ENCODE data around the gene PAPPA2. TPM values are rescaled to one million over a fixed set of nuclear protein-coding genes. Genes with fewer than 3 reads are reported as not detected.
A peak's percentile ranks its signal among the peaks of the same experiment; 100 is the strongest.

PAPPA2 gene
- total RNA-seq, 1 donor from 2014 or later, result 2.8 TPM

GRCh38 chr1:176504848-176505553 is 42.0 kb downstream of the PAPPA2 start:
- no peak for DNase-seq

- no peak for DNase-seq
Observed at GRCh38 chr1:176512966-176513365, 50.0 kb downstream of the PAPPA2 start.

- no peak for DNase-seq
Observed at GRCh38 chr1:176515310-176515709, 52.3 kb downstream of the PAPPA2 start.

GRCh38 chr1:176517484-176517883 is 54.5 kb downstream of the PAPPA2 start:
- no peak for DNase-seq

- no peak for DNase-seq
Observed at GRCh38 chr1:176521211-176521610, 58.2 kb downstream of the PAPPA2 start.

- DNase-seq, result no peak
Observed at GRCh38 chr1:176522310-176522845, 59.4 kb downstream of the PAPPA2 start.

GRCh38 chr1:176529395-176530090 is 66.6 kb downstream of the PAPPA2 start:
- DNase-seq, result no peak

- no peak for DNase-seq
Observed at GRCh38 chr1:176531036-176531435, 68.1 kb downstream of the PAPPA2 start.

GRCh38 chr1:176531921-176532897 is 69.2 kb downstream of the PAPPA2 start:
- DNase-seq, result no peak

- DNase-seq, result no peak
Observed at GRCh38 chr1:176533020-176533419, 70.0 kb downstream of the PAPPA2 start.

GRCh38 chr1:176536588-176536987 is 73.6 kb downstream of the PAPPA2 start:
- DNase-seq, result no peak

- DNase-seq, result peak; percentile 11
Observed at GRCh38 chr1:176539018-176539417, 76.0 kb downstream of the PAPPA2 start.

GRCh38 chr1:176540428-176540827 is 77.5 kb downstream of the PAPPA2 start:
- no peak for DNase-seq

- DNase-seq, result no peak
Observed at GRCh38 chr1:176541663-176542062, 78.7 kb downstream of the PAPPA2 start.

GRCh38 chr1:176542352-176542751 is 79.4 kb downstream of the PAPPA2 start:
- no peak for DNase-seq

- DNase-seq, result no peak
Observed at GRCh38 chr1:176543360-176544129, 80.6 kb downstream of the PAPPA2 start.

GRCh38 chr1:176545034-176545639 is 82.2 kb downstream of the PAPPA2 start:
- no peak for DNase-seq

- no peak for DNase-seq
Observed at GRCh38 chr1:176546825-176547224, 83.8 kb downstream of the PAPPA2 start.

GRCh38 chr1:176551146-176551545 is 88.2 kb downstream of the PAPPA2 start:
- peak; percentile 87 for DNase-seq

GRCh38 chr1:176552217-176552991 is 89.4 kb downstream of the PAPPA2 start:
- DNase-seq, result peak; percentile 52
